Measurements from ENCODE around the gene ARHGAP24. TPM values are rescaled to one million over a fixed set of nuclear protein-coding genes. Genes with fewer than 3 reads are reported as not detected.

The ARHGAP24 gene
- total and polyA plus RNA-seq, 4 donors = 10.0 to 79.4 (median 21.6) TPM

DNA sequence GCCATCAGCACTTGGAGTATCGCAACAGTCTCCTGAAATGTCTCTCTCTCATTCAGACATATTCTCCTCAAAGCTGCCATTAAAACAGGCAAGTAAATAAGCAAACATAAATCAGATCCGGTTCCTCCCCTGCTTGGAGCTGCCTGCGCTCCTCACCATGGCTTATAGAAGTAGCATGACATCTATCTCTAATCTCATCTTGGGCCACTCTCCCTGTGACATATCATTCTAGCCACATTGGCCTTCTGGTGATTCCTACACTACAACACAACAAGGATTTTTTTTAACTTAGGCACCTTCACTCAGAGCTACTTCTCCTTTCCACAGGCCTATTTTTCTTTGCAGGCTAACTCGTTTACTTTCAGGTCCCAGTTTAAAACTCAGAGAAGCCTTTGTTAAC lies 387.9 kb downstream of the ARHGAP24 start:
- ATAC-seq (ENCODE audit: insufficient read depth, low FRiP score) (no peak), DNase-seq (no peak)
- Histone ChIP-seq H3K9ac (ENCODE audit: insufficient read depth in 1 of 2, low read length in 2 of 2) (no peak overlapping the region), H3K4me3 (no peak overlapping the region), H3K27ac (ENCODE audit: low read depth in 1 of 2, low read length in 1 of 2) (no peak overlapping the region), H3K9me3 (ENCODE audit: control insufficient read depth in 4 of 4, insufficient read depth in 3 of 4, low read length in 3 of 4) (no peaks in the 10 kb centered on the region), H3K4me1 (ENCODE audit: control insufficient read depth in 5 of 5, insufficient read depth in 5 of 5, low read length in 5 of 5) (peaks cover 0 to 12% (median 6%) of the 10 kb centered on the region in 5 donors), H3K36me3 (ENCODE audit: control insufficient read depth in 4 of 4, insufficient read depth in 4 of 4, low read length in 4 of 4) (no peaks in the 10 kb centered on the region), H3K27me3 (ENCODE audit: control insufficient read depth in 3 of 3, insufficient read depth in 3 of 3, low read length in 2 of 3) (no peaks in the 10 kb centered on the region)
- TF ChIP-seq, protein P1, sequence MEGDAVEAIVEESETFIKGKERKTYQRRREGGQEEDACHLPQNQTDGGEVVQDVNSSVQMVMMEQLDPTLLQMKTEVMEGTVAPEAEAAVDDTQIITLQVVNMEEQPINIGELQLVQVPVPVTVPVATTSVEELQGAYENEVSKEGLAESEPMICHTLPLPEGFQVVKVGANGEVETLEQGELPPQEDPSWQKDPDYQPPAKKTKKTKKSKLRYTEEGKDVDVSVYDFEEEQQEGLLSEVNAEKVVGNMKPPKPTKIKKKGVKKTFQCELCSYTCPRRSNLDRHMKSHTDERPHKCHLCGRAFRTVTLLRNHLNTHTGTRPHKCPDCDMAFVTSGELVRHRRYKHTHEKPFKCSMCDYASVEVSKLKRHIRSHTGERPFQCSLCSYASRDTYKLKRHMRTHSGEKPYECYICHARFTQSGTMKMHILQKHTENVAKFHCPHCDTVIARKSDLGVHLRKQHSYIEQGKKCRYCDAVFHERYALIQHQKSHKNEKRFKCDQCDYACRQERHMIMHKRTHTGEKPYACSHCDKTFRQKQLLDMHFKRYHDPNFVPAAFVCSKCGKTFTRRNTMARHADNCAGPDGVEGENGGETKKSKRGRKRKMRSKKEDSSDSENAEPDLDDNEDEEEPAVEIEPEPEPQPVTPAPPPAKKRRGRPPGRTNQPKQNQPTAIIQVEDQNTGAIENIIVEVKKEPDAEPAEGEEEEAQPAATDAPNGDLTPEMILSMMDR (IDR thresholded peaks at IDR 0.05; ENCODE audit: control extremely low read depth, extremely low read depth) = no peak
- WGBS, 2 donors = 79 to 87% methylated on average over 4 of the region's 4 CpGs

DNA sequence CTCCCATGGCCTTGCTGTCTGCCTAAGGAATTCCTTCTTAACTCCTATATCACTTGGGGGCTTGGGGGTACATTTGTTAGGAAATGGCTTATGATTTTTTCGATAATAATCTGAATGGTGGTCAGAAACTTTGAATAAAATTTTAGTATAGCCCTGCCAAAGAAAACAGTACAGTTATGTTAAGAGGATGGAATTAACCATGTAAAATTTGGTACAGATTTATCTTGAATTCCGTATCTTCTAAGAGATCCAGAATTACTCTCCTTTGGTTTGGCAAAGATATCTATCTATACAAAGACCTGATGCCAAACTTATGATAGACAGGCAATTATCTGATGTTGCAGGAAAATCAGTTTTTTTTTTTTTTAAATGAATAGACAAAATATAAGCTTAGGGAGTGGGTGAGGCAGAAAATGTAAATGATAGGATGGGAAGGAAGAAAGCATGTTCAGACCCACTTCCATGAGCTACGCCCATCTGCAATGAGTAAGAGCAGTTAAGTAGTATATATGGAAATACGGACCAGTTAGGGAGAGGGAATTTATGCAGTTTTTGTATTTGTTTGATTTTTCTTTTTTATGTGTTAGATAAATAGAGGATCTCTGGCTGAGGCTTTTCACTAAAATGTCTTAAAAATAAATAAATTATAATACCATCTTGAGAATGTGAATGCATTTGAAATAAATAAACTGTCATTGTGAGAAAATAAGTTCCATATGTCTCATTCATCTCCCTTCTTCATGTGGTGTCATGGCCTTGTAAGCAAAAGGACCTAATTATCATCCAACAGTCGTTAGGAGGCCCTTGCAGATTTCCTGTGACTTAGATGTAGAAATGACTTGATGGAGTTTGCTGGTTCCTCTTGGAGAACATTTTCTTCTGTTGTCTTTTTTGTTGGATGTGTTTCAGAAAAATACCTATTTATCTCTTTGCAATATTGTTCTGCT lies 389.6 kb downstream of the ARHGAP24 start:
- peaks cover 0 to 18% (median 6%) of the 10 kb centered on the region in 5 donors for H3K4me1 ChIP-seq (ENCODE audit: control insufficient read depth in 5 of 5, insufficient read depth in 5 of 5, low read length in 5 of 5)
- no peak overlapping the region for H3K9ac ChIP-seq (ENCODE audit: insufficient read depth in 1 of 2, low read length in 2 of 2)
- H3K27me3 ChIP-seq (ENCODE audit: control insufficient read depth in 3 of 3, insufficient read depth in 3 of 3, low read length in 2 of 3) = no peaks in the 10 kb centered on the region
- TF ChIP-seq, protein P1 (IDR thresholded peaks at IDR 0.05; ENCODE audit: control extremely low read depth, extremely low read depth) = no peak
- H3K36me3 ChIP-seq (ENCODE audit: control insufficient read depth in 4 of 4, insufficient read depth in 4 of 4, low read length in 4 of 4) = no peaks in the 10 kb centered on the region
- no peaks in the 10 kb centered on the region for H3K9me3 ChIP-seq (ENCODE audit: control insufficient read depth in 4 of 4, insufficient read depth in 3 of 4, low read length in 3 of 4)
- DNase-seq (no peak), ATAC-seq (ENCODE audit: insufficient read depth, low FRiP score) (no peak)
- no peak overlapping the region for H3K4me3 ChIP-seq
- 74 to 75% methylated on average over 5 of the region's 5 CpGs for WGBS, 2 donors
- H3K27ac ChIP-seq (ENCODE audit: low read depth in 1 of 2, low read length in 1 of 2) = no peak overlapping the region

DNA sequence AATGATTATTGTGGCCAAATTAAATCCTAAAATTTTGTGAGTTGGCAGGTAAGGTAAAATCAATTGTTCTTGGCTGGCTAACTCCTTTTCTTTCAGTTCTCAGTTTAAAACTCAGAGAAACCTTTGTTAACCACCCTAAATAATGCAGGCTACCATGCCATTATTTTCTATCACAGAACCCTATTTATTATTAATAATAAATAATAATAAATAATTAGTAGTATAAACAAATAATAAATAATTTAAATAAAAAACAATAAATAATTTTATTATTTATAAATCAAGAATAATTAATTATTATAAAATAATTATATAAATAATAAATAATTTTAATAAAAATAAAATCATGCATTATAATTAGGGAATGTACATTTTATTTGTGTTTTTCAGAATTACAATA lies 390.3 kb downstream of the ARHGAP24 start:
- H3K27ac ChIP-seq (ENCODE audit: low read depth in 1 of 2, low read length in 1 of 2) = no peak overlapping the region
- ATAC-seq (ENCODE audit: insufficient read depth, low FRiP score) = no peak
- no peak overlapping the region for H3K9ac ChIP-seq (ENCODE audit: insufficient read depth in 1 of 2, low read length in 2 of 2)
- no peaks in the 10 kb centered on the region for H3K9me3 ChIP-seq (ENCODE audit: control insufficient read depth in 4 of 4, insufficient read depth in 3 of 4, low read length in 3 of 4)
- no peaks in the 10 kb centered on the region for H3K36me3 ChIP-seq (ENCODE audit: control insufficient read depth in 4 of 4, insufficient read depth in 4 of 4, low read length in 4 of 4)
- DNase-seq = no peak
- H3K4me3 ChIP-seq = no peak overlapping the region
- TF ChIP-seq, protein P1 (IDR thresholded peaks at IDR 0.05; ENCODE audit: control extremely low read depth, extremely low read depth) = no peak
- no peaks in the 10 kb centered on the region for H3K27me3 ChIP-seq (ENCODE audit: control insufficient read depth in 3 of 3, insufficient read depth in 3 of 3, low read length in 2 of 3)
- peaks cover 0 to 15% (median 6%) of the 10 kb centered on the region in 5 donors for H3K4me1 ChIP-seq (ENCODE audit: control insufficient read depth in 5 of 5, insufficient read depth in 5 of 5, low read length in 5 of 5)

Data from lung (tissue), 12 donors.